Measurements from ENCODE around the gene CHN1.

Gene CHN1

GRCh38 chr2:174775571-174775980 is 229.6 kb downstream of the CHN1 start:
- TF ChIP-seq CTCF (conservative IDR thresholded peaks at IDR 0.05; ENCODE audit: low read depth) = no peak
- H3K27ac ChIP-seq = no peak overlapping the region
- CTCF ChIA-PET = interaction anchor here (0.5 to 1.0 kb wide), 2 partner anchors 127 to 210 kb away, joined by 4 read pairs; no protein-coding TSS in a partner anchor
- POLR2A ChIA-PET (ENCODE audit: low non-redundant PET) = no interaction called here
- DNase-seq (ENCODE audit: low spot score) = no peak

GRCh38 chr2:174774886-174775285 is 230.3 kb downstream of the CHN1 start:
- TF ChIP-seq CTCF (conservative IDR thresholded peaks at IDR 0.05; ENCODE audit: low read depth) = no peak
- no peak overlapping the region for H3K27ac ChIP-seq
- ChIA-PET CTCF (interaction anchor here (0.5 to 1.0 kb wide), 2 partner anchors 128 to 211 kb away, joined by 4 read pairs; no protein-coding TSS in a partner anchor), POLR2A (ENCODE audit: low non-redundant PET) (no interaction called here)
- DNase-seq (ENCODE audit: low spot score) = no peak

- ChIA-PET CTCF (interaction anchor here (0.5 to 4.2 kb wide), 5 partner anchors 10 to 232 kb away, joined by 3 to 48 read pairs (median 6); partner anchors contain the start of gene CHN1), POLR2A (ENCODE audit: low non-redundant PET) (no interaction called here)
- H3K27ac ChIP-seq = no peak overlapping the region
- no peak for TF ChIP-seq CTCF (conservative IDR thresholded peaks at IDR 0.05; ENCODE audit: low read depth)
- DNase-seq (ENCODE audit: low spot score) = no peak
Measured at GRCh38 chr2:174773215-174773614, 232.0 kb downstream of the CHN1 start.

GRCh38 chr2:174772472-174772801 is 232.7 kb downstream of the CHN1 start:
- POLR2A ChIA-PET (ENCODE audit: low non-redundant PET) = interaction anchor here (0.6 kb wide), 1 partner anchor 8 kb away, joined by 3 read pairs; the partner anchor contains the start of gene CHRNA1
- DNase-seq (ENCODE audit: low spot score) = no peak
- no peak overlapping the region for H3K27ac ChIP-seq
- CTCF ChIA-PET = interaction anchor here (0.5 to 4.2 kb wide), 7 partner anchors 9 to 259 kb away, joined by 3 to 48 read pairs (median 5); no protein-coding TSS in a partner anchor
- no peak for TF ChIP-seq CTCF (conservative IDR thresholded peaks at IDR 0.05; ENCODE audit: low read depth)

- POLR2A ChIA-PET (ENCODE audit: low non-redundant PET) = no interaction called here
- DNase-seq (ENCODE audit: low spot score) = peak; percentile 79
- CTCF ChIA-PET = interaction anchor here (0.6 to 4.2 kb wide), 18 partner anchors 9 to 620 kb away, joined by 3 to 48 read pairs (median 3); no protein-coding TSS in a partner anchor
- H3K27ac ChIP-seq = no peak overlapping the region
- TF ChIP-seq CTCF (conservative IDR thresholded peaks at IDR 0.05; ENCODE audit: low read depth) = peak; percentile 78
Measured at GRCh38 chr2:174771631-174772471, 233.3 kb downstream of the CHN1 start.

- DNase-seq (ENCODE audit: low spot score) = no peak
- ChIA-PET POLR2A (ENCODE audit: low non-redundant PET) (no interaction called here), CTCF (interaction anchor here (0.6 to 4.2 kb wide), 15 partner anchors 8 to 620 kb away, joined by 3 to 48 read pairs (median 3); no protein-coding TSS in a partner anchor)
- no peak overlapping the region for H3K27ac ChIP-seq
- TF ChIP-seq CTCF (conservative IDR thresholded peaks at IDR 0.05; ENCODE audit: low read depth) = no peak
Measured at GRCh38 chr2:174771136-174771535, 234.0 kb downstream of the CHN1 start.

Data from RWPE1 (cell line).